ENCODE measurements around the gene IKZF2.

IKZF2 gene

DNA sequence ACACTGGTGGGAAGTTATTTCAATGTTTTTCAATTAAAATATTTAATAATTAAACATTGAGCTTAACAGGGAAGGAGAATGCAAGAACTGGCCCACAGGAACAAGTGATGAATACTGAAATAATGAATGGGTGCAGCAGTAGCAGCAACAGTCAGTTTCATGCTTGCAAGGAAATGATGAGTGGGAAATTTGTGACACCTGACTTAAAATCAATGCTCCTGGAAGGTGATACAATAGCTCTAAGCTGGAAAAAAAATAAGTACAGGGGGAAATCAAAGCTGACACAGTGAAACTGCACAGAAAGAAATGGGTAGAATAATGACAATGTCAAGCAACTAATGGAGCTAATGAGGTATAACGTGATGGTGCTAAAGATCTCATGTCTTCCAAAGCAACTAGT is 184.5 kb downstream of the IKZF2 start:
- H3K36me3 ChIP-seq (replicated peaks; ENCODE audit: insufficient read depth, low read length), result no peaks in the 10 kb centered on the region
- H3K27ac ChIP-seq (ENCODE audit: low read length), result no peak overlapping the region
- no peaks in the 10 kb centered on the region for H3K9me3 ChIP-seq (replicated peaks; ENCODE audit: insufficient read depth, low read length)
- H3K4me1 ChIP-seq (ENCODE audit: low read length), result no peaks in the 10 kb centered on the region
- no peak overlapping the region for H2AFZ ChIP-seq (ENCODE audit: low read length)
- DNase-seq, result no peak
- H3K9me2 ChIP-seq (replicated peaks; ENCODE audit: insufficient read depth, low read length), result no peaks in the 10 kb centered on the region
- H3K9ac ChIP-seq (ENCODE audit: low read length), result no peak overlapping the region
- H4K20me1 ChIP-seq (ENCODE audit: insufficient read depth, low read length), result no peaks in the 10 kb centered on the region
- H3K4me3 ChIP-seq (ENCODE audit: low read length), result no peak overlapping the region
- H3K27me3 ChIP-seq (replicated peaks; ENCODE audit: insufficient read depth, low read length), result no peaks in the 10 kb centered on the region
- TF ChIP-seq EZH2phosphoT487 (IDR thresholded peaks at IDR 0.05; ENCODE audit: low read length), result no peak
- no peaks in the 10 kb centered on the region for H3F3A ChIP-seq (ENCODE audit: insufficient read depth, low read length)
- no peak overlapping the region for H3K4me2 ChIP-seq (ENCODE audit: low read depth, low read length)
- H3K79me2 ChIP-seq (ENCODE audit: low read length), result no peaks in the 10 kb centered on the region

DNA sequence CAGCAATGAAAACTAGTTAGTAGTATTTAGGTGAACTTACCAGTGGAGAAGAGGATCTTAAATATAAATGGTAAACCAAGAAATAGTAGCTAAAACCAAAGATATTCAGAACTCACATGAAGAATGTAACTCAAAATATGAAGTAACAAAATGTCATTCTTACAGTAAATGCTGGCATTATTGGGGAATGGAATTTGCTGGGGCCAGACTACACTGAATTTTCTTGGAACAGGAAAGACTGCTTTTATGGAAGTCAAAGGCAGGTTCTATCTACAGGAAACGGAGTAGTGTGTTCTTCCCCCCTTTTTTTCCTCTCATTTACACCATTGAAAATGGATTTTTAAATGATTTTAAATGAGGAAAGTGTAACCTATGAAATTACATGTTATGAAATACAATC is 188.7 kb downstream of the IKZF2 start:
- H3K4me3 ChIP-seq (ENCODE audit: low read length), result no peak overlapping the region
- no peaks in the 10 kb centered on the region for H3F3A ChIP-seq (ENCODE audit: insufficient read depth, low read length)
- DNase-seq, result no peak
- H3K27ac ChIP-seq (ENCODE audit: low read length), result no peak overlapping the region
- no peaks in the 10 kb centered on the region for H3K27me3 ChIP-seq (replicated peaks; ENCODE audit: insufficient read depth, low read length)
- H3K36me3 ChIP-seq (replicated peaks; ENCODE audit: insufficient read depth, low read length), result no peaks in the 10 kb centered on the region
- no peak overlapping the region for H2AFZ ChIP-seq (ENCODE audit: low read length)
- no peak overlapping the region for H3K4me2 ChIP-seq (ENCODE audit: low read depth, low read length)
- no peaks in the 10 kb centered on the region for H4K20me1 ChIP-seq (ENCODE audit: insufficient read depth, low read length)
- no peak for TF ChIP-seq EZH2 (optimal IDR thresholded peaks at IDR 0.05; ENCODE audit: low read depth, low read length)
- TF ChIP-seq EZH2phosphoT487 (IDR thresholded peaks at IDR 0.05; ENCODE audit: low read length), result no peak
- TF ChIP-seq, protein P1, sequence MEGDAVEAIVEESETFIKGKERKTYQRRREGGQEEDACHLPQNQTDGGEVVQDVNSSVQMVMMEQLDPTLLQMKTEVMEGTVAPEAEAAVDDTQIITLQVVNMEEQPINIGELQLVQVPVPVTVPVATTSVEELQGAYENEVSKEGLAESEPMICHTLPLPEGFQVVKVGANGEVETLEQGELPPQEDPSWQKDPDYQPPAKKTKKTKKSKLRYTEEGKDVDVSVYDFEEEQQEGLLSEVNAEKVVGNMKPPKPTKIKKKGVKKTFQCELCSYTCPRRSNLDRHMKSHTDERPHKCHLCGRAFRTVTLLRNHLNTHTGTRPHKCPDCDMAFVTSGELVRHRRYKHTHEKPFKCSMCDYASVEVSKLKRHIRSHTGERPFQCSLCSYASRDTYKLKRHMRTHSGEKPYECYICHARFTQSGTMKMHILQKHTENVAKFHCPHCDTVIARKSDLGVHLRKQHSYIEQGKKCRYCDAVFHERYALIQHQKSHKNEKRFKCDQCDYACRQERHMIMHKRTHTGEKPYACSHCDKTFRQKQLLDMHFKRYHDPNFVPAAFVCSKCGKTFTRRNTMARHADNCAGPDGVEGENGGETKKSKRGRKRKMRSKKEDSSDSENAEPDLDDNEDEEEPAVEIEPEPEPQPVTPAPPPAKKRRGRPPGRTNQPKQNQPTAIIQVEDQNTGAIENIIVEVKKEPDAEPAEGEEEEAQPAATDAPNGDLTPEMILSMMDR (IDR thresholded peaks at IDR 0.05; ENCODE audit: low read length), result no peak
- H3K9ac ChIP-seq (ENCODE audit: low read length), result no peak overlapping the region
- H3K79me2 ChIP-seq (ENCODE audit: low read length), result no peaks in the 10 kb centered on the region
- H3K9me3 ChIP-seq (replicated peaks; ENCODE audit: insufficient read depth, low read length), result no peaks in the 10 kb centered on the region
- no peaks in the 10 kb centered on the region for H3K4me1 ChIP-seq (ENCODE audit: low read length)
- H3K9me2 ChIP-seq (replicated peaks; ENCODE audit: insufficient read depth, low read length), result no peaks in the 10 kb centered on the region

DNA sequence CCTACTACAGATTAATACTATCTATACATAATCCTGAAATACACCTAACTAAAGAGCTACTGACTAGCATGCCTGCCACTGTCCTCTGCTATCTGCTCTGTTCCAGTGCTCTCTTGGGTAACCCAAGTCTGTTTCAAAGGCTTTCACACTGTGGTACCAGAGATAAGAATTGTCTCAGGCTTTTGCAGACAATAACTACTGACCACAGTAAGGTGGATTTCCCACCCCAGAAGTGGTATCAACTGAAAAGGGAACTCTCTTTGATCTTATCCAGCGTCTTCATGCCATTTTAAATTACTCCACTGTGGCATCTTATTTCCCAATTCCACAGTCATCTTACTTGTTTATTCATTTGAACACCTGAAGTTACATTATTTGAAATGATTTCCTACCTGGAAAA is 190.2 kb downstream of the IKZF2 start:
- H3K27ac ChIP-seq (ENCODE audit: low read length), result no peak overlapping the region
- no peak overlapping the region for H2AFZ ChIP-seq (ENCODE audit: low read length)
- H3K4me3 ChIP-seq (ENCODE audit: low read length), result no peak overlapping the region
- DNase-seq, result no peak
- no peaks in the 10 kb centered on the region for H3K9me3 ChIP-seq (replicated peaks; ENCODE audit: insufficient read depth, low read length)
- H3K4me1 ChIP-seq (ENCODE audit: low read length), result no peaks in the 10 kb centered on the region
- no peak overlapping the region for H3K4me2 ChIP-seq (ENCODE audit: low read depth, low read length)
- TF ChIP-seq EZH2phosphoT487 (IDR thresholded peaks at IDR 0.05; ENCODE audit: low read length) (no peak), EZH2 (optimal IDR thresholded peaks at IDR 0.05; ENCODE audit: low read depth, low read length) (no peak)
- TF ChIP-seq, protein P1 (IDR thresholded peaks at IDR 0.05; ENCODE audit: low read length), result no peak
- H3F3A ChIP-seq (ENCODE audit: insufficient read depth, low read length), result no peaks in the 10 kb centered on the region
- H3K9ac ChIP-seq (ENCODE audit: low read length), result no peak overlapping the region
- H3K79me2 ChIP-seq (ENCODE audit: low read length), result no peaks in the 10 kb centered on the region
- no peaks in the 10 kb centered on the region for H3K27me3 ChIP-seq (replicated peaks; ENCODE audit: insufficient read depth, low read length)
- H3K36me3 ChIP-seq (replicated peaks; ENCODE audit: insufficient read depth, low read length), result no peaks in the 10 kb centered on the region
- H4K20me1 ChIP-seq (ENCODE audit: insufficient read depth, low read length), result no peaks in the 10 kb centered on the region
- no peaks in the 10 kb centered on the region for H3K9me2 ChIP-seq (replicated peaks; ENCODE audit: insufficient read depth, low read length)

DNA sequence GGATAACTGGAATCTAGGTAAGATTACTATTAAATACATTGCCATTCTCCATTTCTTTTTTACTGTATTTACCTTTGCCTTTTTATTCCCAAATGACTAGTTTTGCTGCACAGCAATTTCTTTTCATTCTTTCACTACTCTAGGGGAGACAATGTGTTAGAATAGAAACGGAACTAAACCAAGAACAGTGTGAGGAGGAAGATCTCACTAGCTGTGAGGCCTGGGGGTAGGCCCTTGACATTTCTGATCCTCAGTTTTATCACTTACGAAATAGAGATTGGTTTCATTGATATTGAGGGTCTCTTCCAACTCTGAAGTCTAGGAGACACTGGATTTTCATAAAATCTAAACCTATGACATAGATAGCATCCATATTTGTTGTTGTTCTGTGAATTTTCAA is 191.1 kb downstream of the IKZF2 start:
- Histone ChIP-seq H3K9ac (ENCODE audit: low read length) (no peak overlapping the region), H3K9me3 (replicated peaks; ENCODE audit: insufficient read depth, low read length) (no peaks in the 10 kb centered on the region), H3F3A (ENCODE audit: insufficient read depth, low read length) (no peaks in the 10 kb centered on the region), H2AFZ (ENCODE audit: low read length) (no peak overlapping the region), H3K4me3 (ENCODE audit: low read length) (no peak overlapping the region), H3K27ac (ENCODE audit: low read length) (no peak overlapping the region), H4K20me1 (ENCODE audit: insufficient read depth, low read length) (no peaks in the 10 kb centered on the region), H3K27me3 (replicated peaks; ENCODE audit: insufficient read depth, low read length) (no peaks in the 10 kb centered on the region), H3K9me2 (replicated peaks; ENCODE audit: insufficient read depth, low read length) (no peaks in the 10 kb centered on the region), H3K4me2 (ENCODE audit: low read depth, low read length) (no peak overlapping the region), H3K79me2 (ENCODE audit: low read length) (no peaks in the 10 kb centered on the region), H3K4me1 (ENCODE audit: low read length) (no peaks in the 10 kb centered on the region), H3K36me3 (replicated peaks; ENCODE audit: insufficient read depth, low read length) (no peaks in the 10 kb centered on the region)
- TF ChIP-seq EZH2phosphoT487 (IDR thresholded peaks at IDR 0.05; ENCODE audit: low read length), result no peak
- no peak for DNase-seq

All from MM.1S (cell line).